Effector CD4-positive, alpha-beta T cell (primary cell): ENCODE results near the gene HDAC4.

Source experiments
- DNase-seq: peaks from one replicate; pipeline ENCODE4 v3.0.0-alpha.2; 2020

Gene HDAC4

GRCh38 chr2:239033801-239034560 is 366.8 kb downstream of the HDAC4 start:
- DNase-seq: no peak

GRCh38 chr2:239029958-239030357 is 370.9 kb downstream of the HDAC4 start:
- no peak for DNase-seq

GRCh38 chr2:239028253-239028619 is 372.6 kb downstream of the HDAC4 start:
- no peak for DNase-seq

GRCh38 chr2:239027391-239028252 is 373.2 kb downstream of the HDAC4 start:
- no peak for DNase-seq

GRCh38 chr2:239026711-239027361 is 374.0 kb downstream of the HDAC4 start:
- DNase-seq: no peak

- no peak for DNase-seq
Observed at GRCh38 chr2:239025951-239026461, 374.8 kb downstream of the HDAC4 start.

GRCh38 chr2:239025096-239025801 is 375.6 kb downstream of the HDAC4 start:
- no peak for DNase-seq

- DNase-seq: no peak
Observed at GRCh38 chr2:239024226-239024625, 376.6 kb downstream of the HDAC4 start.

- DNase-seq: no peak
Observed at GRCh38 chr2:239022437-239023260, 378.2 kb downstream of the HDAC4 start.

- no peak for DNase-seq
Observed at GRCh38 chr2:239021651-239022436, 379.0 kb downstream of the HDAC4 start.

GRCh38 chr2:239021224-239021623 is 379.6 kb downstream of the HDAC4 start:
- DNase-seq: no peak

GRCh38 chr2:239020541-239021041 is 380.2 kb downstream of the HDAC4 start:
- DNase-seq: no peak

- no peak for DNase-seq
Observed at GRCh38 chr2:239019183-239019581, 381.6 kb downstream of the HDAC4 start.

GRCh38 chr2:239018271-239019182 is 382.3 kb downstream of the HDAC4 start:
- DNase-seq: no peak

- DNase-seq: no peak
Observed at GRCh38 chr2:239017491-239018098, 383.2 kb downstream of the HDAC4 start.

GRCh38 chr2:239015901-239016675 is 384.7 kb downstream of the HDAC4 start:
- DNase-seq: no peak

GRCh38 chr2:239015218-239015900 is 385.5 kb downstream of the HDAC4 start:
- no peak for DNase-seq
